Smooth muscle cell (in vitro differentiated cells): ENCODE measurements around the gene GYPE. TPM values are rescaled to one million over a fixed set of nuclear protein-coding genes. Genes with fewer than 3 reads are reported as not detected.
"Not testable (repeated sequence)": the region's sequence is repeated elsewhere in the genome, so short reads cannot be mapped to it uniquely, and the experiment has no call there.

Experiments used
- DNase-seq: peaks from one replicate; lab custom pipeline; 2025; ENCODE audit not compliant: unreplicated experiment; lab: John Stamatoyannopoulos, UW
- H2AFZ ChIP-seq: fragments of 200-600 bp; sonication (generic); 2 replicates; pipeline ENCODE4 v1.6.0; 2016; ENCODE audit warnings: antibody characterized with exemption, low read depth, mild to moderate bottlenecking
- H3F3A ChIP-seq: fragments of 200-600 bp; sonication (generic); 2 replicates; pipeline ENCODE4 v1.6.0; 2017; ENCODE audit warnings: antibody characterized with exemption, low read depth
- H3K27ac ChIP-seq: fragments of 200-600 bp; sonication (generic); 2 replicates; pipeline ENCODE4 v1.5.1; 2016; ENCODE audit warnings: low read depth, mild to moderate bottlenecking
- H3K27me3 ChIP-seq: fragments of 200-600 bp; sonication (generic); 2 replicates; pipeline ENCODE4 v1.6.1; 2016; ENCODE audit warnings: low read depth, mild to moderate bottlenecking
- H3K36me3 ChIP-seq: fragments of 200-600 bp; sonication (generic); 2 replicates; pipeline ENCODE4 v1.5.1; 2016; ENCODE audit warnings: low read depth
- H3K4me1 ChIP-seq: fragments of 200-600 bp; sonication (generic); 2 replicates; pipeline ENCODE4 v1.5.1; 2016; ENCODE audit warnings: low read depth
- H3K4me2 ChIP-seq: fragments of 200-600 bp; sonication (generic); 2 replicates; pipeline ENCODE4 v1.6.0; 2016; ENCODE audit warnings: mild to moderate bottlenecking
- H3K4me3 ChIP-seq: fragments of 200-600 bp; sonication (generic); 2 replicates; pipeline ENCODE4 v1.5.1; 2016; ENCODE audit warnings: mild to moderate bottlenecking
- H3K79me2 ChIP-seq: fragments of 200-600 bp; sonication (generic); 2 replicates; pipeline ENCODE4 v1.6.0; 2016; ENCODE audit warnings: low read depth, mild to moderate bottlenecking
- H3K9ac ChIP-seq: fragments of 200-600 bp; sonication (generic); 2 replicates; pipeline ENCODE4 v1.6.0; 2016; ENCODE audit warnings: low read depth
- H3K9me3 ChIP-seq: fragments of 200-600 bp; sonication (generic); replicated peaks from 2 replicates; pipeline ENCODE4 v1.5.1; 2016; ENCODE audit warnings: low read depth
- H4K20me1 ChIP-seq: fragments of 200-600 bp; sonication (generic); 2 replicates; pipeline ENCODE4 v1.6.0; 2016; ENCODE audit warnings: low read depth
- WGBS: methylation state at CpG from one replicate; pipeline ENCODE4 v1.1.7; 2016; ENCODE audit warnings: low lambda C conversion rate; 5-methylcytosine and 5-hydroxymethylcytosine counted together
- polyA plus RNA-seq: library from polyadenylated mRNA; unstranded; fragments of >200 nt; fragmentation: Nextera tagmentation; extraction: Ambion mirVana; gene quantifications from 2 replicates; pipeline ENCODE4 v1.2.1, GENCODE V29; 2016
- total RNA-seq: library from RNA; depleted of rRNA; stranded (reverse); fragments of >200 nt; gene quantifications from 2 replicates; pipeline ENCODE4 v1.2.3, GENCODE V29; 2014
- TF ChIP-seq, protein P1 (sequence below): fragments of 200-600 bp; sonication (generic); IDR thresholded peaks from 2 replicates; pipeline ENCODE4 v1.5.1; 2017; ENCODE audit warnings: borderline replicate concordance, mild to moderate bottlenecking, antibody characterized with exemption; ENCODE audit not compliant: insufficient read depth, poor library complexity, severe bottlenecking

Gene GYPE
- total and polyA plus RNA-seq, 2 experiments from 2014 or later, result not detected

- not testable (repeated sequence) for H3K4me3 ChIP-seq, H3K4me1 ChIP-seq, DNase-seq, H4K20me1 ChIP-seq, H3K4me2 ChIP-seq, H3F3A ChIP-seq, H3K27ac ChIP-seq, H3K9me3 ChIP-seq, H3K36me3 ChIP-seq, H3K79me2 ChIP-seq, H3K9ac ChIP-seq, H2AFZ ChIP-seq, H3K27me3 ChIP-seq
- WGBS, result 38% methylated on average over 3 of the region's 3 CpGs
- TF ChIP-seq, protein P1, sequence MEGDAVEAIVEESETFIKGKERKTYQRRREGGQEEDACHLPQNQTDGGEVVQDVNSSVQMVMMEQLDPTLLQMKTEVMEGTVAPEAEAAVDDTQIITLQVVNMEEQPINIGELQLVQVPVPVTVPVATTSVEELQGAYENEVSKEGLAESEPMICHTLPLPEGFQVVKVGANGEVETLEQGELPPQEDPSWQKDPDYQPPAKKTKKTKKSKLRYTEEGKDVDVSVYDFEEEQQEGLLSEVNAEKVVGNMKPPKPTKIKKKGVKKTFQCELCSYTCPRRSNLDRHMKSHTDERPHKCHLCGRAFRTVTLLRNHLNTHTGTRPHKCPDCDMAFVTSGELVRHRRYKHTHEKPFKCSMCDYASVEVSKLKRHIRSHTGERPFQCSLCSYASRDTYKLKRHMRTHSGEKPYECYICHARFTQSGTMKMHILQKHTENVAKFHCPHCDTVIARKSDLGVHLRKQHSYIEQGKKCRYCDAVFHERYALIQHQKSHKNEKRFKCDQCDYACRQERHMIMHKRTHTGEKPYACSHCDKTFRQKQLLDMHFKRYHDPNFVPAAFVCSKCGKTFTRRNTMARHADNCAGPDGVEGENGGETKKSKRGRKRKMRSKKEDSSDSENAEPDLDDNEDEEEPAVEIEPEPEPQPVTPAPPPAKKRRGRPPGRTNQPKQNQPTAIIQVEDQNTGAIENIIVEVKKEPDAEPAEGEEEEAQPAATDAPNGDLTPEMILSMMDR, result peak; percentile 21
Measured at GRCh38 chr4:143907811-143908210, 2.5 kb upstream of the GYPE start.

- H3K4me2 ChIP-seq, H2AFZ ChIP-seq, DNase-seq, H3K4me1 ChIP-seq, H3K9me3 ChIP-seq, H3K27ac ChIP-seq, H3K79me2 ChIP-seq, H3K36me3 ChIP-seq, H3K9ac ChIP-seq, H4K20me1 ChIP-seq, H3K27me3 ChIP-seq, H3F3A ChIP-seq, H3K4me3 ChIP-seq: not testable (repeated sequence)
Measured at GRCh38 chr4:143904431-143904830, 928 bp downstream of the GYPE start.

DNA sequence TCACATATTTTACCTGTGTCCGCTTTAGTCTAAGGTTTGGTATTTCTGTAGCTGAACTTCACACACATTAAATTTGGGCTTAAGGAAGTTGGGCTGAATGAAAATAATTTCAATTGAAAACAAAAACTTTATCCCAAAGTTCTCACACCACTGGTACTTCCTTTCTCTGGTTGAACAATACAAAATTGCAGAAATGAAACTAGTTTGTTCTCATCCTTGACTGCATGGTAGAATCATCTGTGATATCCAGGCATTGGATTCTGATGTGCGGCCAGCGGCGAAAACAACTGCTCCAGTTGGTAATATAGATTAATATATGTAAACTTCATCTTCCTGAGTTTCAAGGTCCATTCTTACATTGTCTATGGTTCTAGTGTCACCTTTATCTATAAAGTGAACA, 15.0 kb downstream of the GYPE start:
- H3K27ac ChIP-seq, H4K20me1 ChIP-seq, H3K4me1 ChIP-seq, H3K4me2 ChIP-seq, H3K4me3 ChIP-seq, H2AFZ ChIP-seq, H3K27me3 ChIP-seq, H3K36me3 ChIP-seq, H3F3A ChIP-seq, H3K9me3 ChIP-seq, DNase-seq, H3K9ac ChIP-seq, H3K79me2 ChIP-seq: not testable (repeated sequence)
- WGBS, result 74% methylated on average over 4 of the region's 4 CpGs

DNA sequence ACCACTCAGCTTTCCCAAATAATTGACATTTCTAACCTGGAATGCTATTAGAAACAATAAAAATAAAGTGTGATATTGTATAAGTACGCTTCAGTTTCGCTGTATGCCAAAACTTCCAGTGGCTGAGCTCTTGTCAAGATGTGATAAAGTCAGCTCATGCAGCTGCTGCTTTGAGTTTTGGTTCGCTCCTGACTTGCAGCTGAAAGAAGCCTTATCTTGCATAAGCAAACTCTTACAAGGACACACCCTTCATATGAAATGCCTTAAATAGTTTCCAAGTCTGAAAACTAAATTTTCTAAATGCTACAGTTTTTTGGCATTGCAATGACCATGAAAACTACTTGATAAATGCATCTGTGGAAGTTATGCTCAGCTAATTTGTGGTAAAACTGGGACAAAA, 17.2 kb downstream of the GYPE start:
- not testable (repeated sequence) for H3K4me2 ChIP-seq, DNase-seq, H3K27me3 ChIP-seq, H3K9me3 ChIP-seq, H3K4me1 ChIP-seq, H3K27ac ChIP-seq, H3F3A ChIP-seq, H4K20me1 ChIP-seq, H2AFZ ChIP-seq, H3K36me3 ChIP-seq, H3K4me3 ChIP-seq, H3K79me2 ChIP-seq, H3K9ac ChIP-seq
- WGBS, result no CpG with 5 or more reads among the region's 3 CpGs

DNA sequence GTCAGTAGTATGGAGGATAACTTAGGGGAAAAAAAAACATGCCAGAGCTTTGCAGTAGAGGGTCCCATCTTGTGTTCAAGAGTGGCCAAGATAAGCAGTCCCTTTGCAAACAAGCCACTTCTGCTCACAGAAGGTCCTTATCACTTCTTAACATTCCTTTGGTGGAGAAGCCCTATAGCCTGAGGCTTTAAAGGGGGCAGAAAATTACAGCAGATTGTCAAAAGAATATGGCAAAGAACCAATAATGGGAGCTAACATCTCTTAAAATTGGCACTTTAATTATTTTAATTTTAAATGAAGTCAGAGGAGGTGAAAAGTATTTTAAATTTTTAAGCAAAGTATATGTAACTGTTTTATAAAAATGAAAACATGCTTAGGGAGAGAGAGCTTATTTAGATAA, 20.4 kb downstream of the GYPE start:
- H3K27ac ChIP-seq, H3F3A ChIP-seq, DNase-seq, H3K27me3 ChIP-seq, H3K4me1 ChIP-seq, H3K9ac ChIP-seq, H3K9me3 ChIP-seq, H3K79me2 ChIP-seq, H4K20me1 ChIP-seq, H3K4me2 ChIP-seq, H3K4me3 ChIP-seq, H3K36me3 ChIP-seq, H2AFZ ChIP-seq: not testable (repeated sequence)

GRCh38 chr4:143883529-143883928, 21.8 kb downstream of the GYPE start:
- Histone ChIP-seq H3K4me2 (no peak overlapping the region), H3K36me3 (no peaks in the 10 kb centered on the region), H3K9me3 (no peaks in the 10 kb centered on the region), H3F3A (no peaks in the 10 kb centered on the region), H3K9ac (no peak overlapping the region), H3K27ac (no peak overlapping the region), H3K27me3 (peaks cover 2% of the 10 kb centered on the region), H2AFZ (no peak overlapping the region), H4K20me1 (no peaks in the 10 kb centered on the region), H3K4me1 (no peaks in the 10 kb centered on the region), H3K79me2 (no peaks in the 10 kb centered on the region), H3K4me3 (no peak overlapping the region)
- DNase-seq, result no peak
- TF ChIP-seq, protein P1, result no peak
